HepG2 (cell line): ENCODE results near the gene FNDC3B. TPM values are rescaled to one million over a fixed set of nuclear protein-coding genes. Genes with fewer than 3 reads are reported as not detected.

Experiments used
- ADNP ChIP-seq: sonication (generic); formaldehyde crosslinking; IDR thresholded peaks from 2 replicates; pipeline ENCODE4 v1.4.0; 2020; ENCODE audit warnings: missing genetic modification reagents
- AGO2 ChIP-seq: fragments of 200-400 bp; formaldehyde crosslinking; optimal IDR thresholded peaks from 2 replicates; pipeline ENCODE3; 2017; ENCODE audit warnings: mild to moderate bottlenecking, low read depth, low read length, moderate library complexity
- ARNT ChIP-seq: fragments of 450-650 bp; IDR thresholded peaks from 2 replicates; pipeline ENCODE4 v1.6.1; 2017
- ATF3 ChIP-seq: sonication (generic); formaldehyde crosslinking; IDR thresholded peaks from 2 replicates; pipeline ENCODE4 v1.4.0; 2020; ENCODE audit warnings: missing genetic modification reagents
- DMAP1 ChIP-seq: IDR thresholded peaks from 2 replicates; pipeline ENCODE4 v1.6.1; 2016
- KMT2A ChIP-seq: sonication (generic); formaldehyde crosslinking; IDR thresholded peaks from 2 replicates; pipeline ENCODE4 v1.4.0; 2020; ENCODE audit warnings: missing genetic modification reagents
- NFYB ChIP-seq: sonication (generic); formaldehyde crosslinking; IDR thresholded peaks from 2 replicates; pipeline ENCODE4 v1.4.0; 2020; ENCODE audit warnings: missing genetic modification reagents
- POLR2AphosphoS5 ChIP-seq: IDR thresholded peaks from 2 replicates; pipeline ENCODE4 v1.6.1; 2012; ENCODE audit warnings: low read depth, low read length
- SAFB2 ChIP-seq: sonication (generic); formaldehyde crosslinking; IDR thresholded peaks from 2 replicates; pipeline ENCODE4 v1.5.1; 2020; ENCODE audit warnings: missing genetic modification reagents, low read depth, mild to moderate bottlenecking, borderline replicate concordance
- ZIK1 ChIP-seq: sonication (generic); formaldehyde crosslinking; IDR thresholded peaks from 2 replicates; pipeline ENCODE4 v1.5.0; 2020; ENCODE audit warnings: mild to moderate bottlenecking, low read depth, missing genetic modification reagents, borderline replicate concordance
- ZNF282 ChIP-seq: fragments of 450-650 bp; IDR thresholded peaks from 2 replicates; pipeline ENCODE4 v1.6.1; 2018; ENCODE audit not compliant: partially characterized antibody
- ZNF350 ChIP-seq: sonication (generic); formaldehyde crosslinking; IDR thresholded peaks from 2 replicates; pipeline ENCODE4 v1.4.0; 2020; ENCODE audit warnings: mild to moderate bottlenecking, low read depth, missing genetic modification reagents, borderline replicate concordance
- ZNF367 ChIP-seq: sonication (generic); formaldehyde crosslinking; IDR thresholded peaks from 2 replicates; pipeline ENCODE4 v1.4.0; 2020; ENCODE audit warnings: missing genetic modification reagents, borderline replicate concordance
- ZNF564 ChIP-seq: sonication (generic); formaldehyde crosslinking; IDR thresholded peaks from 2 replicates; pipeline ENCODE4 v1.8.1; 2023; ENCODE audit warnings: mild to moderate bottlenecking, missing genetic modification reagents
- ZNF7 ChIP-seq: IDR thresholded peaks from 2 replicates; pipeline ENCODE4 v1.6.1; 2016; ENCODE audit warnings: missing biosample characterization, missing genetic modification reagents
- ZNF784 ChIP-seq: sonication (generic); formaldehyde crosslinking; IDR thresholded peaks from 2 replicates; pipeline ENCODE4 v1.5.1; 2020; ENCODE audit warnings: missing genetic modification reagents, mild to moderate bottlenecking, borderline replicate concordance
- ZNF878 ChIP-seq: sonication (generic); formaldehyde crosslinking; IDR thresholded peaks from 2 replicates; pipeline ENCODE4 v1.8.1; 2023; ENCODE audit warnings: mild to moderate bottlenecking, missing genetic modification reagents, moderate library complexity
- ZZZ3 ChIP-seq: sonication (generic); formaldehyde crosslinking; IDR thresholded peaks from 2 replicates; pipeline ENCODE4 v1.4.0; 2020; ENCODE audit warnings: missing genetic modification reagents, mild to moderate bottlenecking, borderline replicate concordance
- polyA plus RNA-seq, 8 experiments: library from polyadenylated mRNA; depleted of rRNA in 3 of 8; stranded (reverse) in 7 of 8; unstranded in 1 of 8; fragments of >200 nt; fragmentation: Illumina TruSeq in 4 of 8; extraction: Trizol in 4 of 8; gene quantifications; 2 replicates each; pipeline versions ENCODE4 v1.2.1 to v1.2.3, GENCODE V29; 2011 to 2016; ENCODE audit warnings: low read depth in 4 of 8, missing spikeins in 1 of 8, mixed read lengths in 1 of 8; ENCODE audit not compliant: insufficient read depth in 1 of 8
- total RNA-seq, 5 experiments: library from RNA; depleted of rRNA; stranded (reverse); fragments of >200 nt; fragmentation: Illumina TruSeq; extraction: Trizol; gene quantifications; 2 replicates each; pipeline ENCODE4 v1.2.3, GENCODE V29; 2016; ENCODE audit warnings: low read depth in 1 of 5
- TF ChIP-seq, protein P1 (sequence below): sonication (generic); formaldehyde crosslinking; IDR thresholded peaks from 2 replicates; pipeline ENCODE4 v1.8.1; 2023; ENCODE audit warnings: missing genetic modification reagents, inconsistent platforms, borderline replicate concordance
- TF ChIP-seq, protein P2 (sequence below): IDR thresholded peaks from 2 replicates; pipeline ENCODE4 v1.6.1; 2016; ENCODE audit warnings: missing genetic modification reagents, missing compliant biosample characterization
- TF ChIP-seq, protein P3 (sequence below): sonication (generic); formaldehyde crosslinking; IDR thresholded peaks from 2 replicates; pipeline ENCODE4 v1.8.1; 2022; ENCODE audit warnings: low read depth, mild to moderate bottlenecking, missing genetic modification reagents
- TF ChIP-seq, protein P4 (sequence below): sonication (generic); formaldehyde crosslinking; IDR thresholded peaks from 2 replicates; pipeline ENCODE4 v1.8.1; 2023; ENCODE audit warnings: mild to moderate bottlenecking, moderate library complexity, missing genetic modification reagents
- TF ChIP-seq, protein P5 (sequence below): sonication (generic); IDR thresholded peaks from 2 replicates; pipeline ENCODE4 v1.6.1; 2016; ENCODE audit warnings: low read depth, borderline replicate concordance

The FNDC3B gene
- total and polyA plus RNA-seq, 2 of the 13 experiments (the other 11 are each of a cell fraction or from before 2014, with no cell fraction given), result 74.8 to 103 TPM

DNA sequence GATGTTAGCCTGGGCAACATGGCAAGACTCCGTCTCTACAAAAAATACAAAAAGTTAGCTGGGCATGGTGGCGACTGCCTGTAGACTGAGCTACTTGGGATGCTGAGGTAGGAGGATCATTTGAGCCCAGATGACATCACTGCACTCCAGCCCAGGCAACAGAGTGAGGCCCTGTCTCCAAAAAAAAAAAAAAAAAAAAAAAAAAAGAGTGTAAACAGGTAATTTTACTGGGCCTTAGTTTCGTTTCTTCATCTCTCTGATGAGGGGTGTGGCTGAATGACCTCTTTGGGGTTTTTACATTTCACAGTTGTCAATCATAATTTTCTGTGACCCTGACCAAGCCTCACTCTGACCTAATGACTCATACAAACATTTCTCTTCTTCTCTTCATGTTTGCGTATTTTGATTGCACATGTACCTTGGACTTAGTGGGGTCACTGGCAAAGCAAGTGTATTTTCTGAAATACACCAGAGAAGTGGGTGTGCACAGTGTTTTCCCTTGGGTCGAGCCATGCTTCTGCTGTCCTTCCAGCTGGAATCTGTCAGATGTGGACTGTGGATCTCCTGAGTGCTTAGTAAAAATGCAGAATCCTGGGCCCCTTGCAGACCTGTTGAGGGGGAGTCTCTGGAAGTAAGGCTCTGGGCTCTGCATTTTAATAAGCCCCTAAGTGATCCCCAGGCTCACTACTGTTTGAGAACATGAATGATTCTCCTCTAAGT lies 140.5 kb downstream of the FNDC3B start (continued):
- TF ChIP-seq, protein P1, sequence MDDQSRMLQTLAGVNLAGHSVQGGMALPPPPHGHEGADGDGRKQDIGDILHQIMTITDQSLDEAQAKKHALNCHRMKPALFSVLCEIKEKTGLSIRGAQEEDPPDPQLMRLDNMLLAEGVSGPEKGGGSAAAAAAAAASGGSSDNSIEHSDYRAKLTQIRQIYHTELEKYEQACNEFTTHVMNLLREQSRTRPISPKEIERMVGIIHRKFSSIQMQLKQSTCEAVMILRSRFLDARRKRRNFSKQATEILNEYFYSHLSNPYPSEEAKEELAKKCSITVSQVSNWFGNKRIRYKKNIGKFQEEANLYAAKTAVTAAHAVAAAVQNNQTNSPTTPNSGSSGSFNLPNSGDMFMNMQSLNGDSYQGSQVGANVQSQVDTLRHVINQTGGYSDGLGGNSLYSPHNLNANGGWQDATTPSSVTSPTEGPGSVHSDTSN (CRISPR knock-in tag), result no peak
- TF ChIP-seq SAFB2, result no peak
- TF ChIP-seq, protein P2, sequence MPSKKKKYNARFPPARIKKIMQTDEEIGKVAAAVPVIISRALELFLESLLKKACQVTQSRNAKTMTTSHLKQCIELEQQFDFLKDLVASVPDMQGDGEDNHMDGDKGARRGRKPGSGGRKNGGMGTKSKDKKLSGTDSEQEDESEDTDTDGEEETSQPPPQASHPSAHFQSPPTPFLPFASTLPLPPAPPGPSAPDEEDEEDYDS (CRISPR knock-in tag), result peak; percentile 46; the same call in 1 of the 2 replicates
- TF ChIP-seq KMT2A, result peak; percentile 38; the same call in 1 of the 2 replicates
- no peak for TF ChIP-seq ADNP
- no peak for TF ChIP-seq AGO2
- TF ChIP-seq, protein P3, sequence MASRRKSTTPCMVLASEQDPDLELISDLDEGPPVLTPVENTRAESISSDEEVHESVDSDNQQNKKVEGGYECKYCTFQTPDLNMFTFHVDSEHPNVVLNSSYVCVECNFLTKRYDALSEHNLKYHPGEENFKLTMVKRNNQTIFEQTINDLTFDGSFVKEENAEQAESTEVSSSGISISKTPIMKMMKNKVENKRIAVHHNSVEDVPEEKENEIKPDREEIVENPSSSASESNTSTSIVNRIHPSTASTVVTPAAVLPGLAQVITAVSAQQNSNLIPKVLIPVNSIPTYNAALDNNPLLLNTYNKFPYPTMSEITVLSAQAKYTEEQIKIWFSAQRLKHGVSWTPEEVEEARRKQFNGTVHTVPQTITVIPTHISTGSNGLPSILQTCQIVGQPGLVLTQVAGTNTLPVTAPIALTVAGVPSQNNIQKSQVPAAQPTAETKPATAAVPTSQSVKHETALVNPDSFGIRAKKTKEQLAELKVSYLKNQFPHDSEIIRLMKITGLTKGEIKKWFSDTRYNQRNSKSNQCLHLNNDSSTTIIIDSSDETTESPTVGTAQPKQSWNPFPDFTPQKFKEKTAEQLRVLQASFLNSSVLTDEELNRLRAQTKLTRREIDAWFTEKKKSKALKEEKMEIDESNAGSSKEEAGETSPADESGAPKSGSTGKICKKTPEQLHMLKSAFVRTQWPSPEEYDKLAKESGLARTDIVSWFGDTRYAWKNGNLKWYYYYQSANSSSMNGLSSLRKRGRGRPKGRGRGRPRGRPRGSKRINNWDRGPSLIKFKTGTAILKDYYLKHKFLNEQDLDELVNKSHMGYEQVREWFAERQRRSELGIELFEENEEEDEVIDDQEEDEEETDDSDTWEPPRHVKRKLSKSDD (CRISPR knock-in tag), result no peak
- TF ChIP-seq, protein P4, sequence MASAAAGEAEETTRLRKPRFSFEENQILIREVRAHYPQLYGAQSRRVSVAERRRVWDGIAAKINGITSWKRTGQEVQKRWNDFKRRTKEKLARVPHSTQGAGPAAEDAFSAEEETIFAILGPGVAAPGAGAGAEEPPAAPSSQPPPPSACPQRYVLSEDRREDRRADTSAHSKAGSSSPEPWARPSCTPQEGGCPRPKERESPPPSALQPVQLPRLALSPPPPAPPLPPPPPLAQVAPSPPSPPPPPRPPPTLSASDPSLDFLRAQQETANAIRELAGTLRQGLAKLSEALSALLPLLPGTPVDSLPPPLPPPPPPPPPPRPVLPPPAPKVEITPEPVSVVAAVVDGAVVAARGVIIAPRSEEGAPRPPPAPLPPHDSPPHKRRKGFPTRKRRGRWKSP (CRISPR knock-in tag), result peak; percentile 84; the same call in 1 of the 2 replicates
- 0 out of 2 replicates have a peak, but pooled peaks have one; percentile 6 for TF ChIP-seq POLR2AphosphoS5
- TF ChIP-seq ATF3, result peak; percentile 91
- TF ChIP-seq, protein P5, sequence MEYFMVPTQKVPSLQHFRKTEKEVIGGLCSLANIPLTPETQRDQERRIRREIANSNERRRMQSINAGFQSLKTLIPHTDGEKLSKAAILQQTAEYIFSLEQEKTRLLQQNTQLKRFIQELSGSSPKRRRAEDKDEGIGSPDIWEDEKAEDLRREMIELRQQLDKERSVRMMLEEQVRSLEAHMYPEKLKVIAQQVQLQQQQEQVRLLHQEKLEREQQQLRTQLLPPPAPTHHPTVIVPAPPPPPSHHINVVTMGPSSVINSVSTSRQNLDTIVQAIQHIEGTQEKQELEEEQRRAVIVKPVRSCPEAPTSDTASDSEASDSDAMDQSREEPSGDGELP, result peak; percentile 95
- no peak for TF ChIP-seq ZNF282
- TF ChIP-seq ZNF784 (CRISPR knock-in tag), result no peak
- TF ChIP-seq DMAP1 (CRISPR knock-in tag), result 0 out of 2 replicates have a peak, but pooled peaks have one; percentile 41
- TF ChIP-seq ZIK1 (CRISPR knock-in tag), result no peak
- TF ChIP-seq ZNF350, result peak; percentile 48; the same call in 1 of the 2 replicates
- no peak for TF ChIP-seq ARNT
- TF ChIP-seq ZNF564, result no peak
- no peak for TF ChIP-seq ZNF7 (CRISPR knock-in tag)
- no peak for TF ChIP-seq ZZZ3
- no peak for TF ChIP-seq ZNF367 (CRISPR knock-in tag)
- no peak for TF ChIP-seq ZNF878 (CRISPR knock-in tag)
- no peak for TF ChIP-seq NFYB (CRISPR knock-in tag)
